PC-9 (cell line): ENCODE measurements around the gene AKT1S1. TPM values are rescaled to one million over a fixed set of nuclear protein-coding genes. Genes with fewer than 3 reads are reported as not detected.

Experiments used
- BruUV-seq: library from RNA; stranded (reverse); fragments of 400-500 nt; replicated peaks from 2 replicates; lab custom pipeline; 2021; lab: Mats Ljungman, UMichigan
- CTCF ChIA-PET: fragments of 300-600 bp; sonication (Branson Sonifier 250); formaldehyde crosslinking; loops from one replicate; lab custom pipeline; 2022; ENCODE audit warnings: antibody characterized with exemption; lab: Charles Lee
- POLR2A ChIA-PET: fragments of 300-600 bp; sonication (Branson Sonifier 250); formaldehyde crosslinking; loops from one replicate; lab custom pipeline; 2022; ENCODE audit warnings: antibody characterized with exemption; ENCODE audit not compliant: unreplicated experiment; lab: Charles Lee
- DNase-seq, 2 experiments: peaks; one replicate each; pipeline versions ENCODE4 v3.0.0 to v3.0.0-alpha.2; 2015 to 2022; ENCODE audit warnings: mixed read lengths in 1 of 2
- H2AFZ ChIP-seq: fragments of 200-600 bp; sonication (generic); 2 replicates; pipeline ENCODE4 v1.8.1; 2017; ENCODE audit warnings: antibody characterized with exemption
- H3F3A ChIP-seq: fragments of 200-600 bp; sonication (generic); 2 replicates; pipeline ENCODE4 v1.8.1; 2017; ENCODE audit warnings: antibody characterized with exemption, mild to moderate bottlenecking, low read depth; ENCODE audit not compliant: insufficient read depth
- H3K27ac ChIP-seq: fragments of 200-600 bp; sonication (generic); 2 replicates; pipeline ENCODE4 v1.6.1; 2016; ENCODE audit warnings: mixed run types
- H3K27me3 ChIP-seq: fragments of 200-600 bp; sonication (generic); 2 replicates; pipeline ENCODE4 v1.6.1; 2016; ENCODE audit warnings: low read depth, mixed run types; ENCODE audit not compliant: insufficient read depth
- H3K36me3 ChIP-seq: fragments of 200-600 bp; sonication (generic); 2 replicates; pipeline ENCODE4 v1.6.1; 2016; ENCODE audit warnings: low read depth, mixed run types
- H3K4me1 ChIP-seq: fragments of 200-600 bp; sonication (generic); replicated peaks from 2 replicates; pipeline ENCODE4 v1.6.1; 2016; ENCODE audit warnings: mixed run types; ENCODE audit not compliant: insufficient read depth
- H3K4me2 ChIP-seq: fragments of 200-600 bp; sonication (generic); 2 replicates; pipeline ENCODE4 v1.6.1; 2017; ENCODE audit warnings: mixed run types
- H3K4me3 ChIP-seq: fragments of 200-600 bp; sonication (generic); 2 replicates; pipeline ENCODE4 v1.6.1; 2016; ENCODE audit warnings: mixed run types
- H3K79me2 ChIP-seq: fragments of 200-600 bp; sonication (generic); 2 replicates; pipeline ENCODE4 v1.6.1; 2017; ENCODE audit warnings: low read depth, mixed run types
- H3K9me2 ChIP-seq: fragments of 200-600 bp; sonication (generic); 2 replicates; pipeline ENCODE4 v1.8.1; 2017; ENCODE audit warnings: mild to moderate bottlenecking; ENCODE audit not compliant: insufficient read depth
- H3K9me3 ChIP-seq: fragments of 200-600 bp; sonication (generic); 2 replicates; pipeline ENCODE4 v1.8.1; 2016; ENCODE audit warnings: low read depth; ENCODE audit not compliant: insufficient read depth
- H4K20me1 ChIP-seq: fragments of 200-600 bp; sonication (generic); 2 replicates; pipeline ENCODE4 v1.8.1; 2017; ENCODE audit not compliant: insufficient read depth
- EZH2 ChIP-seq: fragments of 200-600 bp; sonication (generic); IDR thresholded peaks from 2 replicates; pipeline ENCODE4 v1.8.0; 2017; ENCODE audit warnings: antibody characterized with exemption, low read depth
- intact Hi-C: fragments of 100-400 bp; cut with micrococcal nuclease; formaldehyde crosslinking; loops from one replicate; pipeline ENCODE4 v1.10.0; 2022; ENCODE audit not compliant: unreplicated experiment
- total RNA-seq: library from RNA; stranded (reverse); gene quantifications from 2 replicates; pipeline ENCODE4 v1.2.3, GENCODE V29; 2021
- TF ChIP-seq, protein P1 (sequence below): fragments of 200-600 bp; sonication (generic); conservative IDR thresholded peaks from 2 replicates; pipeline ENCODE4 v1.6.1; 2017; ENCODE audit warnings: mixed run types, antibody characterized with exemption, mild to moderate bottlenecking, moderate library complexity

The AKT1S1 gene
- total RNA-seq, 1 experiment from 2014 or later: 143 TPM

DNA sequence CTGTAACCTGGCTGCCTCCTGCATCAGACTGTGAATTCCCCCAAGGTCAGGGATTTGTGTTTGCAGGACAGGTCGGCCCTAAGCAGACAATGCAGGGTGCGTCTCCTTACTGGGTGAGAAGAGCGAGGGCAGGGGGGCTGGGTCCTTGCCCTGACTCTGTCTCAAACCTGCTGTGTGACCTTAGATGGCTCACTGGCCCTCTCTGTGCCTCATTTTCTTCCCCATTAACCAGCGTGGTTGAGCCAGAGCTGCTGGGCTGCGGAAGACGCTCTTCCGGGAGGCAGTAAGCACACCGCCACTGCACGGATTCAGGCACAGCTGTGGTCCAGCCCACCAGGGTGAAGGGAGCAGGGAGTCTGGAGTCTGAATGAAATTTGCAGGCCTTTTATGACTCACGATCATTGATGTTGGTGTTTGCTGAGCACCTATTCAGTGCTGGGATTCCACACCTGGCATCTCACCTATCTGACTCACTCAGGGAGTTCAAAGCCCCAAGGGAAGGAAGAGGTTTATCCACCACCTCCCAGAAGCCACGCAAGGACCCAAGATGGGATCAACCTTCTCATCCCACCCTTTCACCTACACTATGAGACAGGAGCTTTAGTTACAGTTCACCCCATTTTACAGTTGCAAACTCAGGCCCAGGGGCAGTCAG, 2.5 kb downstream of the AKT1S1 start:
- DNase-seq: peak in 1 of 2 experiments; percentile 55
- no peaks in the 10 kb centered on the region for H3K9me3 ChIP-seq
- TF ChIP-seq EZH2: no peak
- TF ChIP-seq, protein P1, sequence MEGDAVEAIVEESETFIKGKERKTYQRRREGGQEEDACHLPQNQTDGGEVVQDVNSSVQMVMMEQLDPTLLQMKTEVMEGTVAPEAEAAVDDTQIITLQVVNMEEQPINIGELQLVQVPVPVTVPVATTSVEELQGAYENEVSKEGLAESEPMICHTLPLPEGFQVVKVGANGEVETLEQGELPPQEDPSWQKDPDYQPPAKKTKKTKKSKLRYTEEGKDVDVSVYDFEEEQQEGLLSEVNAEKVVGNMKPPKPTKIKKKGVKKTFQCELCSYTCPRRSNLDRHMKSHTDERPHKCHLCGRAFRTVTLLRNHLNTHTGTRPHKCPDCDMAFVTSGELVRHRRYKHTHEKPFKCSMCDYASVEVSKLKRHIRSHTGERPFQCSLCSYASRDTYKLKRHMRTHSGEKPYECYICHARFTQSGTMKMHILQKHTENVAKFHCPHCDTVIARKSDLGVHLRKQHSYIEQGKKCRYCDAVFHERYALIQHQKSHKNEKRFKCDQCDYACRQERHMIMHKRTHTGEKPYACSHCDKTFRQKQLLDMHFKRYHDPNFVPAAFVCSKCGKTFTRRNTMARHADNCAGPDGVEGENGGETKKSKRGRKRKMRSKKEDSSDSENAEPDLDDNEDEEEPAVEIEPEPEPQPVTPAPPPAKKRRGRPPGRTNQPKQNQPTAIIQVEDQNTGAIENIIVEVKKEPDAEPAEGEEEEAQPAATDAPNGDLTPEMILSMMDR: no peak
- ChIA-PET CTCF (no interaction called here), POLR2A (no interaction called here)
- no TSS peak for BruUV-seq
- peaks cover 52% of the 10 kb centered on the region for H3K79me2 ChIP-seq
- intact Hi-C loops: loop anchor here (5.0 kb wide), 2 partner anchors 53 to 153 kb away; partner anchors contain the start of genes ATF5, NUP62, VRK3 and ZNF473
- H3K27me3 ChIP-seq: no peaks in the 10 kb centered on the region
- H3K4me2 ChIP-seq: peak overlapping the region; percentile 95
- peaks cover 34% of the 10 kb centered on the region; the same call in 1 of the 2 replicates for H3F3A ChIP-seq
- H4K20me1 ChIP-seq: peaks cover 31% of the 10 kb centered on the region
- no peak overlapping the region for H3K27ac ChIP-seq
- no peak overlapping the region for H2AFZ ChIP-seq
- no peaks in the 10 kb centered on the region for H3K9me2 ChIP-seq
- peaks cover 31% of the 10 kb centered on the region for H3K4me1 ChIP-seq
- H3K4me3 ChIP-seq: peak overlapping the region; percentile 79; the same call in 1 of the 2 replicates
- 0 out of 2 replicates have a peak, but pooled peaks cover 8% of the 10 kb centered on the region for H3K36me3 ChIP-seq

DNA sequence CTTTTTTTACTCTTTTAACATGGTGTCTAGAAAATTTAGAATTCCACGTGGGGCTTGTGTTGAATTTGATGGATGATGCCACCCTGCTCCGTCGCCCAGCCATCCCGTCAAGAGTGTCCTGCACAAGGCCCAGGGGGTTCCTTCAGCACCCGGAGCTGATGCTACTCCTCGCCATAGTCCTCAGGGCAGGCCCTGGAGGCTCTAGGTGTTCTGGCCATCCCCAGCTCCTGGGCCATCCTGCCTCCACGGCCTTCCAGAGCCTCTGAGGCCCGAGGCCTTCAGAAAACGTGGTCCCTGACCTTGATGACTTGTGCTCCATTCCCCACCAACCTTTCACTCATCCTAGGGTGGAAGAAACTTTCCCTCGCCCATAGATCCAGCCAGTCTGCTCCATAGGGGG, 3.3 kb downstream of the AKT1S1 start:
- intact Hi-C loops: no loop called here
- no peaks in the 10 kb centered on the region for H3K9me3 ChIP-seq
- no peak for TF ChIP-seq EZH2
- TF ChIP-seq, protein P1: no peak
- H3K36me3 ChIP-seq: 0 out of 2 replicates have a peak, but pooled peaks cover 8% of the 10 kb centered on the region
- no peak for DNase-seq
- ChIA-PET POLR2A (no interaction called here), CTCF (no interaction called here)
- H3F3A ChIP-seq: peaks cover 31% of the 10 kb centered on the region
- H4K20me1 ChIP-seq: peaks cover 28% of the 10 kb centered on the region
- peaks cover 46% of the 10 kb centered on the region for H3K79me2 ChIP-seq
- no peak overlapping the region for H3K27ac ChIP-seq
- H3K4me3 ChIP-seq: no peak overlapping the region
- no TSS peak for BruUV-seq
- no peaks in the 10 kb centered on the region for H3K9me2 ChIP-seq
- no peak overlapping the region for H2AFZ ChIP-seq
- no peak overlapping the region for H3K4me2 ChIP-seq
- H3K4me1 ChIP-seq: peaks cover 27% of the 10 kb centered on the region
- H3K27me3 ChIP-seq: no peaks in the 10 kb centered on the region

GRCh38 chr19:49873129-49873521, 4.0 kb downstream of the AKT1S1 start:
- H3K9me2 ChIP-seq: no peaks in the 10 kb centered on the region
- BruUV-seq: no TSS peak
- TF ChIP-seq, protein P1: no peak
- TF ChIP-seq EZH2: no peak
- no peaks in the 10 kb centered on the region for H3K27me3 ChIP-seq
- H3K36me3 ChIP-seq: 0 out of 2 replicates have a peak, but pooled peaks cover 8% of the 10 kb centered on the region
- peaks cover 25% of the 10 kb centered on the region for H3K4me1 ChIP-seq
- DNase-seq: no peak
- H3K79me2 ChIP-seq: peaks cover 38% of the 10 kb centered on the region
- H3F3A ChIP-seq: peaks cover 33% of the 10 kb centered on the region
- peaks cover 23% of the 10 kb centered on the region for H4K20me1 ChIP-seq
- H2AFZ ChIP-seq: no peak overlapping the region
- intact Hi-C loops: no loop called here
- H3K27ac ChIP-seq: no peak overlapping the region
- no peak overlapping the region for H3K4me3 ChIP-seq
- no peaks in the 10 kb centered on the region for H3K9me3 ChIP-seq
- CTCF ChIA-PET: no interaction called here
- POLR2A ChIA-PET: no interaction called here
- no peak overlapping the region for H3K4me2 ChIP-seq
